K562 (cell line): Measurements from ENCODE around the gene MEOX1. TPM values are rescaled to one million over a fixed set of nuclear protein-coding genes. Genes with fewer than 3 reads are reported as not detected.

Experiments used
- ATAC-seq: fragments of 200-7000 bp; cut with Tn5 transposase; 3 replicates; pipeline ENCODE4 v1.9.1; 2020; ENCODE audit warnings: moderate library complexity
- BruUV-seq: library from RNA; stranded (reverse); fragments of 400-500 nt; replicated peaks from 2 replicates; lab custom pipeline; 2021; lab: Mats Ljungman, UMichigan
- CTCF ChIA-PET: fragments of 300-600 bp; formaldehyde crosslinking; extraction: SDS; loops from one replicate; lab custom pipeline; 2021; ENCODE audit warnings: low intra/inter-chr PET ratio; lab: Yijun Ruan, JAX
- POLR2A ChIA-PET: fragments of 300-600, 350-650 bp; sonication (Branson Sonifier 250); formaldehyde crosslinking; extraction: SDS; loops from one replicate; lab custom pipeline; 2021; ENCODE audit warnings: antibody characterized with exemption, inconsistent platforms; lab: Yijun Ruan, JAX
- DNase-seq, 4 experiments: peaks; one replicate each; pipeline versions ENCODE4 v3.0.0 to v3.0.0-alpha.2; 2011 to 2018; ENCODE audit warnings: low spot score in 3 of 4, mixed read lengths in 3 of 4; ENCODE audit errors: extremely low read depth in 1 of 4
- FAIRE-seq: peaks from 2 replicates; lab custom pipeline; 2011; peaks lifted over from hg19 to GRCh38; lab: Jason Lieb, UNC
- H2AFZ ChIP-seq: 2 replicates; pipeline ENCODE4 v1.6.0; 2011; ENCODE audit warnings: low read depth, low read length, control low read depth, inconsistent platforms
- H3K27ac ChIP-seq: fragments of 200-600 bp; 3 replicates; pipeline ENCODE4 v1.8.0; 2011; ENCODE audit warnings: low read depth, mild to moderate bottlenecking, control low read depth, inconsistent platforms, low read length, moderate library complexity, mixed read lengths; ENCODE audit errors: extremely low read depth
- H3K27me3 ChIP-seq, 2 experiments: fragments of 300-600 bp in 1 of 2; 2 replicates in 1 of 2; 3 replicates in 1 of 2; pipeline versions ENCODE4 v1.6.0 to v1.8.0; 2011; ENCODE audit warnings: inconsistent platforms in 2 of 2, low read length in 2 of 2, mild to moderate bottlenecking in 1 of 2, mixed read lengths in 1 of 2, moderate library complexity in 1 of 2; ENCODE audit not compliant: control insufficient read depth in 2 of 2, insufficient read depth in 2 of 2
- H3K36me3 ChIP-seq: fragments of 300-600 bp; 3 replicates; pipeline ENCODE4 v1.8.0; 2011; ENCODE audit warnings: mild to moderate bottlenecking, low read length, inconsistent platforms; ENCODE audit not compliant: control insufficient read depth, insufficient read depth
- H3K4me1 ChIP-seq, 2 experiments: fragments of 200-600 bp in 1 of 2; replicated peaks in 1 of 2; 2 replicates in 1 of 2; 3 replicates in 1 of 2; pipeline versions ENCODE4 v1.5.1 to v1.8.0; 2011; ENCODE audit warnings: inconsistent platforms in 2 of 2, low read length in 2 of 2, mild to moderate bottlenecking in 1 of 2, mixed read lengths in 1 of 2, moderate library complexity in 1 of 2; ENCODE audit not compliant: control insufficient read depth in 2 of 2, insufficient read depth in 2 of 2
- H3K4me2 ChIP-seq: 2 replicates; pipeline ENCODE4 v1.6.1; 2011; ENCODE audit warnings: low read length, control low read depth, inconsistent platforms, mixed read lengths; ENCODE audit not compliant: insufficient read depth
- H3K4me3 ChIP-seq: fragments of 200-600 bp; sonication (generic), shearing (Covaris generic); 2 replicates; pipeline ENCODE4 v1.5.1; 2016; ENCODE audit warnings: control low read depth, inconsistent platforms
- H3K79me2 ChIP-seq: fragments of 200-600 bp; 3 replicates; pipeline ENCODE4 v1.8.0; 2011; ENCODE audit warnings: low read length, inconsistent platforms; ENCODE audit not compliant: control insufficient read depth, insufficient read depth
- H3K9ac ChIP-seq, 2 experiments: 2 replicates each; pipeline versions ENCODE4 v1.6.0 to v1.6.1; 2011; ENCODE audit warnings: low read depth in 2 of 2, low read length in 2 of 2, control low read depth in 1 of 2, inconsistent platforms in 1 of 2, mild to moderate bottlenecking in 1 of 2, mixed read lengths in 1 of 2; ENCODE audit not compliant: insufficient read depth in 1 of 2
- H3K9me1 ChIP-seq: one replicate; pipeline ENCODE4 v1.6.0; 2011; ENCODE audit warnings: inconsistent platforms, mild to moderate bottlenecking, low read length, moderate library complexity; ENCODE audit not compliant: control insufficient read depth, insufficient read depth
- H3K9me3 ChIP-seq: replicated peaks from 2 replicates; pipeline ENCODE4 v1.5.1; 2011; ENCODE audit warnings: low read depth, low read length, inconsistent platforms; ENCODE audit not compliant: control insufficient read depth, insufficient read depth
- H4K20me1 ChIP-seq: replicated peaks from 2 replicates; pipeline ENCODE4 v1.6.1; 2011; ENCODE audit warnings: low read length, inconsistent platforms, mixed read lengths; ENCODE audit not compliant: control insufficient read depth, insufficient read depth
- ARID3A ChIP-seq: IDR thresholded peaks from 2 replicates; pipeline ENCODE4 v1.6.1; 2012; ENCODE audit warnings: low read depth, low read length, improper control_type of control experiment, borderline replicate concordance
- BCOR ChIP-seq: fragments of 450-650 bp; IDR thresholded peaks from 2 replicates; pipeline ENCODE4 v1.6.1; 2016
- CBX1 ChIP-seq: sonication (generic); IDR thresholded peaks from 2 replicates; pipeline ENCODE4 v1.6.1; 2016; ENCODE audit warnings: antibody characterized with exemption, low read depth, mild to moderate bottlenecking
- KDM1A ChIP-seq, 2 experiments: fragments of 450-650 bp; IDR thresholded peaks; 2 replicates each; pipeline ENCODE4 v1.6.1; 2016; ENCODE audit warnings: mild to moderate bottlenecking in 2 of 2
- RBM22 ChIP-seq: fragments of 200-400 bp; formaldehyde crosslinking; IDR thresholded peaks from 2 replicates; pipeline ENCODE4 v1.6.1; 2018; ENCODE audit warnings: low read length, low read depth; ENCODE audit not compliant: poor library complexity, severe bottlenecking
- RBM25 ChIP-seq: fragments of 200-400 bp; formaldehyde crosslinking; IDR thresholded peaks from 2 replicates; pipeline ENCODE4 v1.6.1; 2018; ENCODE audit warnings: low read length, low read depth, moderate library complexity; ENCODE audit not compliant: severe bottlenecking
- ZBTB5 ChIP-seq: fragments of 450-650 bp; IDR thresholded peaks from 2 replicates; pipeline ENCODE4 v1.6.1; 2017; ENCODE audit warnings: antibody characterized with exemption
- WGBS: fragments of 100-300 bp; shearing (Covaris generic); methylation state at CpG from one replicate; pipeline ENCODE4 v1.1.6; 2016; ENCODE audit warnings: low coverage, mixed read lengths; ENCODE audit not compliant: insufficient coverage; ENCODE audit errors: missing lambda C conversion rate; 5-methylcytosine and 5-hydroxymethylcytosine counted together
- in situ Hi-C: fragments of 300-500 bp; cut with MboI; formaldehyde crosslinking; loops from 4 replicates; pipeline ENCODE4 v1.15.0; 2018; ENCODE audit warnings: inconsistent platforms, mixed read lengths
- intact Hi-C: fragments of 100-400 bp; cut with micrococcal nuclease; formaldehyde crosslinking; loops from 2 replicates; pipeline ENCODE4 v1.14.2; 2022
- polyA plus RNA-seq, 8 experiments: library from polyadenylated mRNA; depleted of rRNA in 4 of 8; stranded (reverse) in 5 of 8; unstranded in 3 of 8; fragments of >200 nt; fragmentation: Nextera tagmentation in 2 of 8; fragmentation: Illumina TruSeq in 1 of 8; extraction: Ambion mirVana in 2 of 8; extraction: Trizol in 1 of 8; gene quantifications; 2 replicates each; pipeline versions ENCODE4 v1.2.1 to v1.2.3, GENCODE V29; 2011 to 2014; ENCODE audit warnings: inconsistent platforms in 1 of 8, missing spikeins in 1 of 8
- total RNA-seq, 7 experiments: library from RNA; depleted of rRNA in 6 of 7; stranded (reverse); fragments of >200 nt in 6 of 7; fragmentation: Illumina TruSeq in 2 of 7; extraction: Trizol in 2 of 7; gene quantifications; 2 replicates each; pipeline versions ENCODE4 v1.2.1 to v1.2.3, GENCODE V29; 2011 to 2021; ENCODE audit warnings: low replicate concordance in 1 of 7

Gene MEOX1
- total and polyA plus RNA-seq, 9 of the 15 experiments (the other 6 are each of a cell fraction or from before 2014, with no cell fraction given): not detected

DNA sequence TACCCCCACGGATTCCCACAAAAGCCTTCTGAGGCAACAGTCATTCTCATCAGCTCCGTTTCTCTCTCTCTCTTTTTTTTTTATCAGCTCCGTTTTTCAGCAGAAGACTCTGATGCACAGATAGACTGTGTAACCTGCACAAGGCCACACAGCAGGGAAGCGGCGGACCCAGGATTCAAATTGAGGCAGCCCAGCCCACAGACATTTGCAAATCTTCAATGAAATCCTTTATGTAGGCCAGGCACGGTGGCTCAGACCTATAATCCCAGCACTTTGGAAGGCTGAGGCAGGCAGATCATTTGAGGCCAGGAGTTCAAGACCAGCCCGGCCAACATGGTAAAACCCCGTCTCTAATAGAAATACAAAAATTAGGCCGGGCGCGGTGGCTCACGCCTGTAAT lies 2.4 kb upstream of the MEOX1 start (continued):
- TF ChIP-seq ARID3A: no peak

- H3K4me2 ChIP-seq: no peak overlapping the region
- peaks cover 34 to 71% of the 10 kb centered on the region in 2 experiments for H3K27me3 ChIP-seq
- in situ Hi-C loops (no loop called here), intact Hi-C loops (no loop called here)
- POLR2A ChIA-PET: no interaction called here
- FAIRE-seq: no peak
- CTCF ChIA-PET: no interaction called here
- no peaks in the 10 kb centered on the region for H3K9me3 ChIP-seq
- no peaks in the 10 kb centered on the region for H3K79me2 ChIP-seq
- H3K4me1 ChIP-seq: peaks cover 0 to 5% of the 10 kb centered on the region in 2 experiments; a peak in 1 of 5 replicates
- H3K4me3 ChIP-seq: no peak overlapping the region
- H3K36me3 ChIP-seq: no peaks in the 10 kb centered on the region
- peaks cover 10% of the 10 kb centered on the region; the same call in 1 of the 2 replicates for H4K20me1 ChIP-seq
- H3K9me1 ChIP-seq: peaks cover 3% of the 10 kb centered on the region
- no peak for DNase-seq
- H3K27ac ChIP-seq: no peak overlapping the region
- 0% methylated on average over 2 of the region's 4 CpGs for WGBS
- no TSS peak for BruUV-seq
- ATAC-seq: no peak
- no peak for TF ChIP-seq ZBTB5
- peak; percentile 63; the same call in 1 of the 2 replicates for TF ChIP-seq CBX1
- TF ChIP-seq KDM1A (IDR thresholded peaks at IDR 0.05): peak; percentile 14 to 65; a peak in 2 of 4 replicates
- peak; percentile 61 for TF ChIP-seq BCOR
- no peak for TF ChIP-seq RBM22
- peak; percentile 80 for TF ChIP-seq RBM25
- no peak overlapping the region for H3K9ac ChIP-seq
- H2AFZ ChIP-seq: no peak overlapping the region
Measured at GRCh38 chr17:43663383-43663782, 1.7 kb upstream of the MEOX1 start.
